GM19099 (cell line): Measurements from ENCODE around the gene IL1RL1.

Experiments used
- POLR2A ChIP-seq: IDR thresholded peaks from 3 replicates; pipeline ENCODE4 v1.6.1; 2011; ENCODE audit warnings: low read depth; ENCODE audit not compliant: insufficient read length; ENCODE audit errors: extremely low read depth

IL1RL1 gene

DNA sequence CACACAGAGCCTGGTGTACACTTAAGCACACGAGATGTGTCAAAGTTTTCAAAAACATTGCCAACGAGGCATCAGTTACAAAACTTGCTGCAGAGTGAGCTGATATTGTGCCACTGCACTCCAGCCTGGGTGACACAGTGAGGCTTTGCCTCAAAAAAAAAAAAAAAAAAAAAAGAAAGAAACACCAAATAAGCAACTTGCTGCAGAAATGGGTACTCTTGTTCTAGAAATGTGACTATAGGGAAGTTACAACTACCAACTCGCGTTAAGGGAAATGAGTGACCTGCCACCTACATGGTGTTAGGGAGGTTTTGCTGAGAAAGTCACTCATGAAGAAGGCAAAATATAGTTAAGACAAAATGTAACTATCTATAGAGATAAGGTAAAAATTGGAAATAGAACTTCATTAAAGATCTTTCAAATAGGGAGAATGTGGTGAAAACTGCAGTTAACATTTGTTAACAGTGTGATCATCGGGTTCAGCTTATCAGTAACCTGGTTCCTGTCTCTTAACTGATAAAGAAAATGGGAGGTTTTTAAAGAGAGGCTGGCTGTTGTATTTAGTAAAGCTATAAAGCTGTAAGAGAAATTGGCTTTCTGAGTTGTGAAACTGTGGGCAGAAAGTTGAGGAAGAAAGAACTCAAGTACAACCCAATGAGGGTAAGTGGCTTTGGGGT lies at the start of gene IL1RL1:
Gene IL1RL1 (plus strand): TSS at position 600 of the 677 bp plus-strand sequence. CDS start 26,702 bp downstream, outside the sequence.
- TF ChIP-seq POLR2A, result no peak

GRCh38 chr2:102262216-102263129 lies 48.9 kb upstream of the IL1RL1 start:
- no peak for TF ChIP-seq POLR2A

- no peak for TF ChIP-seq POLR2A
Measured at GRCh38 chr2:102264952-102265351, 46.4 kb upstream of the IL1RL1 start.

GRCh38 chr2:102266204-102266603 lies 45.2 kb upstream of the IL1RL1 start:
- no peak for TF ChIP-seq POLR2A

DNA sequence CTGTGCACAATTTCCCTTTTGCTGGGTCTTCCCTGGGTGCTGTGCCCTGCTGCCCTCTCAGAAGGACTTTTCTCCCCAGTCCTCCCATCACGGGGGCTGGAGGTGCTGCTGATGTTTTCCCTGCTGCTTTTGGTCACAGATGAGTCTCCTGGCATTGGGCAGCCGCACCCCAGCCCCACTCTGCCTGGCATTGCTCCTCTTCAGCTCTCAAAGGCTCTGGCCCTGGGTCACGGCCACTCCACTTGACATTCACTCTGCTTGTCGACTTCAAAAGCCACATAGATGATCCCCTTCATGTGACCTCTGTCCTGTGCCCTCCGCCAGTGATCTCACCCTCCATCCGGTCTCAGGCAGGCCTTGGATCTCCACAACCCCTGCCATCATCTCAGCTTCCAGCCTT lies 43.6 kb upstream of the IL1RL1 start:
- no peak for TF ChIP-seq POLR2A

GRCh38 chr2:102268510-102269199 lies 42.7 kb upstream of the IL1RL1 start:
- no peak for TF ChIP-seq POLR2A

DNA sequence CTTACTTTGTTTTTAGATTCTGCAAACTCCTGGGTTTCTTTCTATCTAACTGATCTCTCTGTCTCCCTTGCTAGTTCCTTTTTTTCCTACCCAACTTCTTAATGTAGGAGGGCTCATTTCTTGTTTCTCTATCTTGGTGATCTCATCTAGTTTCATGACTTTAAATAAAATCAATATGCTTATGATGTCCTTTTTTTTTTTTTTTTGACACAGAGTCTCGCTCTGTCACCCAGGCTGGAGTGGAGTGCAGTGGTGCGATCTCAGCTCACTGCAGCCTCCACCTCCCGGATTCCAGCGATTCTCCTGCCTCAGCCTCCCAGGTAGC lies 42.2 kb upstream of the IL1RL1 start:
- TF ChIP-seq POLR2A, result no peak

DNA sequence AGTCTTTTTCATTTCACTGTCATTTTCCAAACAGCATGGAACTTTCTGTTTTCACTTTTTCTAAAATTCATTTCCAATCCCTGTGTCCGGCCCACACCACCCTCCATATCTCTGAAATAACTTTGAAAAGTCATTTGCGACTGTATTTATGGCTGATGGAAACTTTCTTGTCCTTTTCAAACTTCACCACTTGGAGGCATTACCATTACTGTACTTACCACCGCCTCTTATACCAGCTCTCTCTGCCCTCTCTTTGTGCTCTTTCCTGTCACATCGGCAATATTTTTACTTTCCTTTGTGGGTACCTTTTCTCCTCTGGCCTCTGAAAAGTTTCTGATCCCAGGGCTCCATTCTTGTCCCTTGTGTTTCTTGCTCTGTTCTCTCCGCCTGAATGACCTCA lies 39.5 kb upstream of the IL1RL1 start:
- TF ChIP-seq POLR2A, result no peak

- no peak for TF ChIP-seq POLR2A
Measured at GRCh38 chr2:102273619-102274211, 37.6 kb upstream of the IL1RL1 start.

DNA sequence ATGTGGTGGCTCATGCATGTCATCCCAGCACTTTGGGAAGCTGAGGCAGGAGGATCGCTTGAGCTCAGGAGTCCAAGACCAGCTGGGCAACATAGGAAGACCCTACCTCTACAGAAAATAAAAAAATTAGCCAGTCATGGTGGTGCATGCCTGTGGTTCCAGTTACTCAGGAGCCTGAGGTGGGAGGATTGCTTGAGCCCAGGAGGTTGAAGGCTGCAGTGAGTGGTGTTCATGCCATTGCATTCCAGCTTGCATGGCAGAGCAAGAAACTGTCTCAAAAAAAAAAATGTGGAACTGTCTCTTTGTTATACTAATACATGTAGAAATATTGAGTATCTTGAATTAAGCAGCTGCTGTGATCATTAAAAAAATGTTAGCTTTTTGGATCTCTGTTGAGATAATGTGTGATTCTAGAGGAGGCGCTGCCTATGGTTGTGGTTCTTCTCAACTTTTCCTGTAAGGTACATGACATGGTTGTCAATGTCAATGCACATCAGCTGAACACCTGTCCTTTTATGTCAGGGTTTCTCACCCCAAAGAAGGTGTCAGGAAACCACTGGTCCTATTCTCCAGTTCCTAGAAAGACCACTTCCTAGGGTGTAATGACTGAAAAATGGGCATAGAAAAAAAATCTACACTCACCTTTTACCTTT lies 34.7 kb upstream of the IL1RL1 start:
- no peak for TF ChIP-seq POLR2A

DNA sequence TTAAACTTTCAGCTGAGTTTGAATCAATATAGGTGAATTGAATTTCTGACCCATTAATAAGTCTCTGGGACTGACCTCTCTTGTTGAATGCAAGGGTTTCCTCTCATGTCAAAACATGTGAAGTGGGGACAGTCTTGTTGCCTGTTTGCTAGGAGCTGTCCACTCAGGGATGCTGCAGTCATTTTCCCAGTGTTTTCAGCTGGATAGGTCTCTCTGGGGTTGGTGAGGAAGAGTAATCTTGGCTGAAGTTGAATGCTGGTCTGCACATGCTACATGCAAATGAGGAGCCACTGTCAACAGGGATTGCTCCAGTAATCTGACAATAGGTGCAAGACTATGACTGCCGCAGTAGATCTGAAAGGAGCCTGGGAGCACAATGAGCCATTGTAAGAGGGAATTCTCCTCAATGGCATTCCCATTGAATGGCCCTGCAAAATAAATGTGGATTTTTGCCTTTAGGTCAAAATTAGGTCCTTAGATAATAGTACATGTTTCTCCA lies 34.1 kb upstream of the IL1RL1 start:
- no peak for TF ChIP-seq POLR2A

- no peak for TF ChIP-seq POLR2A
Measured at GRCh38 chr2:102278720-102279390, 32.5 kb upstream of the IL1RL1 start.

GRCh38 chr2:102279391-102279735 lies 32.0 kb upstream of the IL1RL1 start:
- no peak for TF ChIP-seq POLR2A

GRCh38 chr2:102282678-102283091 lies 28.7 kb upstream of the IL1RL1 start:
- TF ChIP-seq POLR2A, result no peak
